Measurements from ENCODE around the gene AMBP. TPM values are rescaled to one million over a fixed set of nuclear protein-coding genes. Genes with fewer than 3 reads are reported as not detected.

The AMBP gene
- total and polyA plus RNA-seq, 4 donors = 3,440 to 6,678 (median 4,863) TPM

GRCh38 chr9:114108016-114108833 lies 30.1 kb upstream of the AMBP start:
- Histone ChIP-seq H3K4me3 (ENCODE audit: low read depth in 1 of 3, low read length in 3 of 3) (no peak overlapping the region), H3K9ac (ENCODE audit: low read depth in 1 of 2, low read length in 2 of 2) (no peak overlapping the region)
- WGBS = 43% methylated on average over 28 of the region's 28 CpGs

More at GRCh38 chr9:114108016-114108833, 30.1 kb upstream of the AMBP start:
- no peaks in the 10 kb centered on the region for H3K27me3 ChIP-seq (ENCODE audit: control insufficient read depth in 4 of 4, insufficient read depth in 4 of 4, low read length in 3 of 4)
- no peaks in the 10 kb centered on the region for H3K36me3 ChIP-seq (ENCODE audit: control insufficient read depth in 4 of 4, insufficient read depth in 3 of 4, low read depth in 1 of 4, low read length in 3 of 4)
- peak; percentile 80 for DNase-seq (ENCODE audit: low spot score)
- H3K27ac ChIP-seq (ENCODE audit: low read depth in 1 of 2, low read length in 2 of 2) = no peak overlapping the region
- TF ChIP-seq NR2F2 (IDR thresholded peaks at IDR 0.05) = no peak
- TF ChIP-seq HNF4G (IDR thresholded peaks at IDR 0.05) = no peak
- TF ChIP-seq CTCF (IDR thresholded peaks at IDR 0.05; ENCODE audit: low read depth, low read length, missing input control) = peak; percentile 99
- TF ChIP-seq RXRA (IDR thresholded peaks at IDR 0.05) = peak in 1 of 2 donors; percentile 53
- no peak for TF ChIP-seq YY1 (IDR thresholded peaks at IDR 0.05)
- no peak for TF ChIP-seq REST (IDR thresholded peaks at IDR 0.05)
- no peak for TF ChIP-seq HNF4A (conservative IDR thresholded peaks at IDR 0.05)
- no peak for TF ChIP-seq FOXA2 (IDR thresholded peaks at IDR 0.05)
- no peak for TF ChIP-seq TAF1 (conservative IDR thresholded peaks at IDR 0.05)
- TF ChIP-seq JUND (IDR thresholded peaks at IDR 0.05) = no peak
- TF ChIP-seq ZBTB33 (IDR thresholded peaks at IDR 0.05) = no peak
- TF ChIP-seq ATF3 (IDR thresholded peaks at IDR 0.05) = no peak
- no peak for TF ChIP-seq GABPA (IDR thresholded peaks at IDR 0.05 in 1 of 2, conservative IDR thresholded peaks at IDR 0.05 in 1 of 2)
- TF ChIP-seq EGR1 (IDR thresholded peaks at IDR 0.05; ENCODE audit: low read depth in 2 of 2) = no peak
- TF ChIP-seq FOXA1 (IDR thresholded peaks at IDR 0.05) = no peak
- TF ChIP-seq RAD21 (IDR thresholded peaks at IDR 0.05) = peak; percentile 99
- no peak for TF ChIP-seq SP1 (IDR thresholded peaks at IDR 0.05)
- peaks cover 0 to 4% (median 0%) of the 10 kb centered on the region in 4 donors for H3K4me1 ChIP-seq (ENCODE audit: control insufficient read depth in 4 of 4, insufficient read depth in 4 of 4, low read length in 3 of 4)
- H3K9me3 ChIP-seq (ENCODE audit: control insufficient read depth in 4 of 4, low read length in 3 of 4) = no peaks in the 10 kb centered on the region
